Stimulated activated CD8-positive, alpha-beta memory T cell treated with anti-CD3 and anti-CD28 coated beads, Interleukin-12 subunit alpha, Interleukin-12 subunit beta, amount 100 ng/mL, for 24 hours (primary cell): ENCODE measurements around the gene KRCC1.
"Not testable (repeated sequence)": the region's sequence is repeated elsewhere in the genome, so short reads cannot be mapped to it uniquely, and the experiment has no call there.

ENCODE experiments used
- DNase-seq: peaks from one replicate; pipeline ENCODE4 v3.0.0-alpha.2; 2020; ENCODE audit errors: extremely low read depth

KRCC1 gene

DNA sequence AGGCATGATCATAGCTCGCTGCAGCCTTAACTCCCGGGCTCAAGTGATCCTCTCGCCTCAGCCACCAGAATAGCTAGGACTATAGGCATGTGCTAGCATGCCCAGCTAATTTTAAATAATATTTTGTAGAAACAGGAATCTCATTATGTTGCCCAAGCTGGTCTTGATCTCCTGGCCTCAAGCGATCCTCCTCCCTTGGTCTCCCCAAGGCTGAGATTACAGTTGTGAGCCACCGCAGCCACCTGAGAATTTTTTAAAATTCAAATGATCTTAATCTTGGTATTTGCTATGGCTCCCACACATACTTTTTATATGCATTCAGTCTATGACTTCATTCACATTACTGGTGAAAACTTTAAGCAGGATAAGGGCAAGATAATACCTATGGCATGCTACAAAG lies 13.1 kb downstream of the KRCC1 start:
- DNase-seq: no peak

DNA sequence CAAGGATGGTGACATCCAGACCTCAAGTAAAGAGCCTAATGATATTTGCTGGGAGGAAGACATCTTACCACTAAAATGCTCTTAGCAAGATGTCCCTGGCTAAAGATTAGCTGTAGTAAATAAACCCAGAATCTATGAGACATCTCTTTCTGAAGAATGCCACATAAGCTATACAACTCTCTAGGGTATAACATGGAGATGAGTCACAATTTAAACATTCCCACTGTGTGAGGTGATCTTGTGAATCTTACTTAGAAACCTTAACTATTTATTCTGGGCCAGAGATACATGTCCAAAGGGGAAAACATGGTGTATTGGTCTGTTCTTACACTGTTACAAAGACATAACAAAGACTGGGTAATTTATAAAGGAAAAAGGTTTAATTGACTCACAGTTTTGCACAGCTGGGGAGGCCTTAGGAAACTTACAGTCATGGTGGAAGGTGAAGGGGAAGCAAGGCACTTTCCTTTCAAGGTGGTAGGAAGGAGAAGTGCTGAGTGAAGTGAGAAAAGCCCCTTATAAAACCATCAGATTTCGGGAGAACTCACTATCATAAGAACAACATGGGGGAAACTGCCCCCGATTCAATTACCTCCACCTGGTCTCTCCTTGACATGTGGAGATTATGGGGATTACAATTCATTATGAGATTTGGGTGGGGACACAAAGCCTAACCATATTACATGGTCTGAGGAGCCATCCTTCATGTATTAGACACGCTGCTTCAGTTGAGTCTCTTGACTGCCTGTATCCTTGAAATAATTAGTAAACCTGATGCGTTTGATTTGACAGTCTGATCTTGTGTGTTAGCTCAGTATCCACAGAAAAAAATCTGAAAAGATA lies 17.1 kb downstream of the KRCC1 start:
- no peak for DNase-seq

DNA sequence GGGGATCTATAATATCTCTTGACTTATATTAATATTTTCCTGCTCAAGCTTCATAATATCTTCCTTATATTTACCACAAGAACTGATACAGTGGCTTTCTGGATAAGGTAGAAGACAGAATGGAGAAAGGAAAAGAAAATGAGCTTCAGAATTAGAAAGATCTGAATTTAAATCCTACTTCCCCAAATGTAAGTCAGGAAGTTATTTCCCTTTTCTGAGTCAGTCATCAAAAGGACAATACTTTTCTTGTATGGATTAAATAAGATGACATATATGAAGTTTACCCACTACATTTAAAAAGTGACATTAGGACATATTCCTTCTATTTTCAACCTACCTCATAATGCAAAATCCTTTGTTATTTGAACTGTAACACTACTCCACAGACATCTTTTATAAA lies 19.0 kb downstream of the KRCC1 start:
- DNase-seq: no peak

DNA sequence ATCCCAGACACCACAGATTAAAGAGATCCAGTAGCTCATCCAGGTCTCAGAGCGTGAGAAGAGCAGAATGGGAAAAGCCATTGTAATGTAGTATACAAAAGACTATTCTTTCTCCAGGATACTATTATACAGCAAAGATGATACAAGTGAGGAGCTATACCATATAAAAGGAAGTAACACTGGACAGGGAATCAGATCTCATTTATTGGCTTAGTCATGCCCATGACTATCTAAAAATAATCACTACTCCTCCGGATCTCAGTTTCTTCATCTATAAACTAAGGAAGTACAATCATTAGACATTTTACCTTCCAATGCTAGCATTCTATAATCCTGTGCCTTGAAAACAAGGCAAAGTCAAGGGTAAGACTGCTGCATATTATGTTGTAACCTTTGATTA lies 19.4 kb downstream of the KRCC1 start:
- DNase-seq: no peak

DNA sequence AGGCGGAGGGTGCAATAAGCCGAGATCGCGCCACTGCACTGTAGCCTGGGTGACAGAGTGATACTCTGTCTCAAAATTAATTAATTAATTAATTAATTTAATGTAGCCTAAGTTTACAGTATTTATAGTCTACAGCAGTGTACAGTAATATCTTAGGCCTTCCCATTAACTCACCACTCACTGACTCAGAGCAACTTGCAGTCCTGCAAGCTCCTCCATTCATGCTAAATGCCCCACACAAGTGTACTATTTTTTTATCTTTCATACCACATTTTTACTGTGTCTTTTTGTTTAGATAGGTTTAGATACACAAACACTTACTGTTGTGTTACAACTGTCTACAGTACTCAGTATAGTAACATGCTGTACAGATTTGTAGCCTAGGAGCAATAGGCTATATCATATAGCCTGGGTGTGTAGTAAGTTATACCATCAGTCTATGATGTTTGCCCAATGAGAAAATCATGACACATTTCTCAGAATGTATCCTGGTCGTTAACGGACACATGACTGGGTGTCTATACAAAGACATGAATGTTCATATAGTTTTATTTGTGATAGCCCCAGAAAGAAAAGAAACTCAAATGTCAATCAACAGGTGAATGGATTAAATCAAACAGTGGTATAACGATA lies 23.4 kb downstream of the KRCC1 start:
- DNase-seq: no peak

DNA sequence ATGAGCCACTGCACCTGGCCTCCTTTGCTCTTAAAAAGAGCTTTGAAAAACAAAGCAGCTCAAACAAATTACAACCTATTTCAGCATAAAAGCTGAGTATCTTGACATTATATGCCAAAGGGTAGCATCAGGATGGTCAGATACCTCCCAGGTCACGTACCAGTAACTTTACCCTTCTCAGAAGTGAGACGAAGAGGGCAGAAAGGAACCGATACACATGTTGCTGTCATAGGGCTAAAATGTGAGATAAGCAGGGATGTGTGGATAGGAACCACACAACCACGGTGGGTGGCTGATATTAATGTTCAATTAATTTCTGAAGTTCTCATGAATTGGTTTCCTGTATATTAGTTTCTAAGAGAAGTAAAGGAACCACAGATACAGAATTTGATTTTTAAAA lies 26.7 kb downstream of the KRCC1 start:
- DNase-seq: no peak

DNA sequence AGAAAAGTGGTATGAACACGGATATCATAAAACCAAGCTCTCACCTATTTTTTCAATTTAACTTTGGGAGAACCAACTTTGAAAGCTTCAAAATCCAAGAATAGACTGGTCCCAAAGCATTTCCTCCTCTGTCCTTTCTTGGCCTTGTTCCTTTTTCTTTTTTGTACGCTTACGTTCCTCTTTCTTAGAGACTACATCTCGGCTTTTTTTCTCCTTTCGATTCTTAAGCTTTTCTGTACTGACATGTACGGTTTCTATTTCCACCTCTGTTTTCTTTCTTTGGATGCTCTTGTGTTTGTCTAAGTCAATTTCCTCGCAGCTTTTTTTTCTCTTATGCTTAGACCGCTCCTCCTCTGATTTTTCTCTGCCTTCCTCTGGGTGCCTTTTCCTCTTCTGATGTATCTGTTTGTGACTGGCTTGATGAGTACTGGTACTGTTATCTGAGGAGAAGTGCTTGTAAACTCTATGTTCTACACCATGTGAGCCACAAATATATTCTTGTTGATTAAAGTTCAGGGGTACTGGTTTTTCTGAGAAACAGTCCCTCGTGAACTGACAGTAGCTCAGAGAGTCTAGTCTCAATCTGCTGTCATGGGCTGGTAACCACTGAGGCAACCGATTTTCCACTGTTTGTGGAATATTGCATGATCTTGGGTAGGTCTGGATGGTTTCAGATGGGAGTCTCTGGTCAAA lies 27.7 kb downstream of the KRCC1 start:
- no peak for DNase-seq

DNA sequence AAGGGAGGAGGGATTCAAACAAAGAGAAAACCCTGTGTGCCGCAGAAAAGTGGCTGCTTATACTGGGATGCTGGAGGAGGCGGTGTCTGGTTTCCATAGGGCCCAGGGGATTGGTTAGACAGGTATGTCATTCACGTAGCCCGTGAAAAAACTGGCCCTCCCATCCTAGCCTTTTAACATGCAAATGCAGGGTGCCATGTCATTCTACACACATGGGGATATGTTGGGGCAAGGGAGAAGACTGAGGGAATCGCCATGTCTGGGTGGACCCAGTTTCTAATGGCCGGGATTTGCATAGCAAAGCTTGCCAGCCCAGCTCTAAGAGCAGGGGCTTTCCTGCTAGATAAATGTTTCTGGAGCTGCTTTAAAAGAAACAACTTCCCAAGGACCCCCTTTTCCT lies 31.1 kb downstream of the KRCC1 start:
- no peak for DNase-seq

DNA sequence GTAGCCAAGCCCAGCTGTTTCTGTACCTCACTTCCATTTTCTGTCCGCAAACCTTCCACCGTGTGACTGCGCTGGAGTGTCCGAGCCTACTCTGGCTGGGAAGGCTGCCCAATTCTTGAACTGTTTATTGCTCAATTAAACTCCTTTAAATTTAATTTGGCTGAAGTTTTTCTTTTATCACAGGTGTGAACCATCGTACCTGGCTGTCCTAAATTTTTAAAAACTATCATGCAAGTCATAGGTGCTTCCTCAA lies 33.0 kb downstream of the KRCC1 start:
- DNase-seq: no peak

DNA sequence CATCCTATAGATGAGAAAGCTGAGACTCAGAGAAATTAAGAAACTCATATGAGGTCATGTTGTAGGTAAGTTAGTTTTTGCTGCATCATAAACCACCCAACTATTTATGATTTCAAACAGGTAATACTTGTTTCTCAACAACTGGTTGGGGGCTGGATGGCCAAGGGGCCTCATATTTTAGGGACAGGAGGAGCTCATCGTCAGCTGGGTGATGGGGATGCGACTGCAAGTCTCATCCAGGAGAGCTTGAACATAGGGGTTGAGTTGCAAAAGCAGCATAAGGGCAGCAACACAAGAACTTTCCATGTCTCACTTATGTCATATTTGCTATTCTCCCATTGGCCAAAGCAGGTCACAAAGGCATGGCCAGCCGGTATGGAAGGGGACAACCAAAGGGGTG lies 35.6 kb downstream of the KRCC1 start:
- DNase-seq: no peak

DNA sequence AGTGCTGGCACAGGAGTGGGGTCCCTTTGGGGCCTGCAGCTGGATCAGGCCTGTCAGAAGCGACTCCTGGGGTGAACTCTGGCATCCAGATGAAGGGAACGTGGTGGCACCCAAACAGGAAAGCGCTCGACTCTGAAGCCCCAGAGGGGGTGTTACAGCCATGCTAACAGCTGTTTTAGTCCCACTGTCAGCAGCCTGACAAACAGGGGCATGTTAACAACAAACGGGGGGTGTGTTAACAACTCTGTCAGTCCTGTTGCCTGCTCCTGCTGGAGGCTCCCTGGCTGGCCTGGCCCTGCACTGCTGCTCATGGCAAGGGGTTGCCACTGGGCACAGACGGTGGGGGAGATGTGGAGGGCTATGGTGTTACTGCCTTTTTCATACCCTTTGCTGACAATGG lies 36.7 kb downstream of the KRCC1 start:
- DNase-seq: no peak

DNA sequence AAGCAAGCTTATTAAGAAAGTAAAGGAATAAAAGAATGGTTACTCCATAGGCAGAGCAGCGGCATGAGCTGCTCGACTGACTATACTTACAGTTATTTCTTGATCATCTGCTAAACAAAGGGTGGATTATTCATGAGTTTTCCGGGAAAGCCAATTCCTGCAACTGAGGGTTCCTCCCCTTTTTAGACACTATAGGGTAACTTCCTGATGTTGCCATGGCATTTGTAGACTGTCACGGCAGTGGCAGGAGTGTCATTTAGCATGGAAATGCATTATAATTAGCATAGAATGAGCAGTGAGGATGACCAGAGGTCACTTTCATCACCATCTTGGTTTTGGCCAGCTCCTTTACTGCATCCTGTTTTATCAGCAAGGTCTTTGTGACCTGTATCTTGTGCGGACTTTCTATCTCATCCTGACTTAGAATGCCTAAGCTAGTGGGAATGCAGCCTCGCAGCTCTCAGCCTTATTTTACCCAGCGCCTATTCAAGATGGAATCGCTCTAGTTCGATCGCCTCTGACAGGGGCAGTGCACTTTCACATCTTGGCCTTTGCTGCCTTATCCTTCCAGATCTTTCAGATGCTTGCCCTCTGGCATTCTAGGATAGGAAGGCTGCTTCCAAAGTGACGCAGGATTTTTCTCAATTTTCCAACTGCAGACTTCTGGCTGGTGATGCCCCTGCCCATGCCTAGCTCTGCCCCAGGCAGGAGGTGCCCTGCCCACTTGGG lies 37.3 kb downstream of the KRCC1 start:
- DNase-seq: not testable (repeated sequence)

DNA sequence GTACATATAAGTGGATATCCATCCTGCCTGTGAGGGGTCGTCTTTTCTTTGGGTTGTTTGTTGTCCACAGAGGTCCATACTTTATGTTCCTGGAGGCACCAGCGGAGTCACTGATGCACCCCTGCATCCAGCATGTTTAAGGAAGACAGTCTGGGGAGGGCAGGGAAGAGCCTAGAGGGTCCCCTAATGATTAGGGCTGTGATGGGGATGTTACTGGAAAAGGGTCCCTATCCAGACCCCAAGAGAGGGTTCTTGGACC lies 37.9 kb downstream of the KRCC1 start:
- not testable (repeated sequence) for DNase-seq

DNA sequence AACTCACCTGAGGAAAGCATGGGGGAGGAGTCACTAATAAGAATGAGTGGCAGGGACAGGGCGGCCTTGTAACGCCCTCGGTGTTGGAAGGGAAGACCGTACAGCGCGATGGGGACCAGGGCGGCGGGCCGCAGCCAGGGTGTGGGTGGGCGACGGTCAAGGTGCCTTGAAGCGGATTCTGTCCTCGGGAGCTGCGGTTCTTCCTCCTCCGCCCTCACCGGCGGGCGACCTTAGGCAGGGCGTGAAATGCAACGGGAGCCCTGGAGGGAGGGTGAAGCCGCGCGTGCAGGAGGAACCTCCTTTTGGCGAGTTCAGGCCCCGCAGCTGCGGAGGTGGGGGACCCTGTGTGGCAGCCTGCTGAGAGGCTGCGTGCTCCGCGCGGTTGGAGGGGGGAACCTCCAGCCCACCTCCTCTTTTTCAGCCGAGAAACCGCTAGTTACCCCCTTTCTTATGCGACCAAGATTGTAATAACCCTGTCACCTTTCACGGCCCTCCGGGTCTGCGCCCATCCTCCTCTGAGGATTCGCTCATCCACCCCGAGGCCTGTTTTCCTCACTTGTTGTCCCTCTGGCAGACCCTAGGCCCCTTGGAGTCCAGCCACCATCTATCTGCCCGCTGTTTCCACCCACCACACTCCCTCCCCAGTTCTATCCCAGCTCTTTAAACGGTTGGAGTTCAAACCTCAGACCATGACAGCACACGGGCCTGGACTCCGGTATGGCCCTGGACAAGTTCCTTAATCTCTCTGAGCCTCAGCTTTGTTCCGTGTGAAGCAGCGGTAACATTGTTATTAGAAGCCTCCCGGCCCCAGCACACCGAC lies 38.4 kb downstream of the KRCC1 start:
- DNase-seq: no peak

DNA sequence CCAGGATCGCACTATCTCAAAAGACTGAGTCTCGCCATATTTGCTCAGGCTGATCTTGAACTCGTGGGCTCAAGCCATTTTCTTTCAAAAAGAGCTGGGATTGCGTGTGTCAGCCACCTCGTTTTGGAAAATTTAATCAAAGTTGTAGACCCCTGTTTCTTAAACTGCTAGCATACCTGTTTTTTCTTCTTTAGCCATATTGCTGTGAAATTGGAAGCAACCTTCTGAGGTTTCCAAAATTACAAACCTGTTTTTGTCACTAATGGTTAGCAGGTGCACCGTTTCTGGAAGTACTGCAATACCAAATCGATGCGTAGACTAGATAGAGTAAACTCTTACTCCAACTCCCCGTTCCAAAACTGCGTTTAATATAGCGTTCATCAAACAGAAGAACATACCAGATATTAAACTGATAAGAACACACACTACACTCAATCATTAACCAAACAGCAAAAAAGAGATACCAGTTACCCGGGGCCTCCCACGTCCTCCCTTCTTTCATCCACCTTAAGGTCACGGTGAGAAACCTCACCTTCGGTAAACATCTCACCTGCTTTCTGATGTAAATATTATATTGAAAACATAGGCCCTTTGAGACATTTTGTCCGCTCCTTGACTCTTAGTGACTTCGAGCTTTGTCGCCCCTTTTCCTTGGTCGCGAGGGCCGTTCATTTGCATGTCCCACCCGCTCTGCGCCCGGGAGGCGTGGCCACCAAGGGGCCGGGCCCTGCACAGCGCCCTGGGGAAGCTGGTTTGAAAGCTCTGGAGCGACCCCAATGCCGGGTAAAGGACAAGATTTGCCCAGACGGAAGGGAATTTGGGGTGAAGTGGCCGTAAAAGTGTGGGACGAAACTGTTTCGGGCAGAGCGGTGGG lies 39.3 kb downstream of the KRCC1 start, which contains the start of gene RNU2-63P:
Gene RNU2-63P, minus strand, starts transcription at position 462 of the 874 bp plus-strand sequence.
- DNase-seq: peak; percentile 43

DNA sequence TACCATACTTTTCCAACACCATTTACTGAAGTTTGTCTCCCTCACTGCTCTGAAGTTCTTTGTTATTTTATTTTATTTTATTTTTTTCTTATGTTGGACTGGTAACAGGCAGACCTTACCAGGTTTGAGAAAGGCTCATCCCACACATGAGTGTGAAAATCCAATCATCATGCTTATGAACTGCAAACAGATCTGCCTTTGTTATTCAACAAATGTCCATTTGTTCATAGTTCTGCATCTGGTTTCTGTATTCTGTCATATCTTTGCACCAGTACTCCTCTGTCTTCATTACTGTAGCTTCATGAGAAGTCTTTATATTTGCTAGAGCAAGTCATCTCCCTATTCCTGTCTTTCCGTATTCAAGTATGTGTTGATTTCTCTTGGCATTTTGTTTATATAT lies 44.6 kb downstream of the KRCC1 start:
- no peak for DNase-seq

DNA sequence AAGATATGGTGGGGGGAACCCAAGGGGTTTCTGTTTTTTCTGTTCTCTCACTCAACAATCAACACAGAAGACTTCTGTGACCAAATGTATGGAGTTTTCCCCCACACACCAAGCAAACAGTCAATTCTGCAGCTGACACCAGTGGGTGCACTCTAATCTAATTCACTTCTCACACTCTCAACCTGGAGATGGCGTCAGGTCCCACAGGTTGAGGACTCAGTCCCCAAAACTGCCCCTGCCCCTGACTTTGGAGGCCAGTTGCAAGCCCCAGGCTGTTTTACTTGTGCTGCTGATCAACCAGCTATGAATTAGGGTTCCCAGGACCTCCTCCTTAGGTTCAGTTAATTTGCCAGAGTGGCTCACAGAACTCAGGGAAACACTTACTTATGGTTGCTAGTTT lies 45.4 kb downstream of the KRCC1 start:
- DNase-seq: no peak

DNA sequence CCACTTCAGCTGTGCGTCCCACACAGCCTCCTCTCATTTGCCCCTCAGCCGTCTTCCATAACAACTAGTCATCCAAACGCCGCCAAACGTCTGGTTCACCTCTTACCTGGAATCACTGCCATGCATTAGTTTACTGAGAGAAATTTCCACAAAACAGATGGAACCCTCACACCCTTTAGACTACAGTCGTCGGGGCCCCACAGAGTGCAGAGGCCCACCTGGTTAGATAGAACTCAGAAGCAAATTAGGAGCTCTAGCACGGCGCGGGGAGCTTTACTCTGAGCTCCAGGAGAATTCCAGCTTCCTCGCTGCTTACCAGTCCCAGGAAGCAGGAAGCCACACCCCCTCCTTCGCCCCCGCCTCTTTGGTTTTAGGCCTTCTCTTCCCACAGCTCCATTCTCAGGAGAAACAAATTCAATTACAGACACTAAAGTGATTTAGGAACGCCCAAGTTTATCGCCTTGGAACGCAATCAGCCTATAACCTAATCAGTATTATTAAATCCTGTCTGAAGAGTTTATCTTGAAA lies 48.6 kb downstream of the KRCC1 start:
- no peak for DNase-seq

DNA sequence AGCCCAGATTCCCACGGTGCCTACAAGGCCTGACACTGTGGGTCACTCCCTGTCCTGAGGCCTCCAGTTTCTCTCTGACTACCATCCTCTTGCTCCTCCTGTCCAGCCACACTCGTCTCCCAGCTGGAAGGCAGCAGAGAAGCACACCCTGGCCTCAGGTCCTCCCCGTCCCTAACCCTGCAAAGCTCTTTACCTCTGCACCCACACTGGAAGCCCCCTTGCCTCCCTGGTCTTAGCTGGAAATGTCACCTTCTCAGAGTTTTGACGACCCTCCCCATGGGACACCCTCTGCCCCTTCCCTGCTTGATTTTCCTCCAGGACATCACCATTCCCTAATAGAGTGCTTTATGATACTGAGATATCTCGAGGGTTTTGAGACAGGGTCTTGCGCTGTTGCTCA lies 49.8 kb downstream of the KRCC1 start:
- DNase-seq: no peak

DNA sequence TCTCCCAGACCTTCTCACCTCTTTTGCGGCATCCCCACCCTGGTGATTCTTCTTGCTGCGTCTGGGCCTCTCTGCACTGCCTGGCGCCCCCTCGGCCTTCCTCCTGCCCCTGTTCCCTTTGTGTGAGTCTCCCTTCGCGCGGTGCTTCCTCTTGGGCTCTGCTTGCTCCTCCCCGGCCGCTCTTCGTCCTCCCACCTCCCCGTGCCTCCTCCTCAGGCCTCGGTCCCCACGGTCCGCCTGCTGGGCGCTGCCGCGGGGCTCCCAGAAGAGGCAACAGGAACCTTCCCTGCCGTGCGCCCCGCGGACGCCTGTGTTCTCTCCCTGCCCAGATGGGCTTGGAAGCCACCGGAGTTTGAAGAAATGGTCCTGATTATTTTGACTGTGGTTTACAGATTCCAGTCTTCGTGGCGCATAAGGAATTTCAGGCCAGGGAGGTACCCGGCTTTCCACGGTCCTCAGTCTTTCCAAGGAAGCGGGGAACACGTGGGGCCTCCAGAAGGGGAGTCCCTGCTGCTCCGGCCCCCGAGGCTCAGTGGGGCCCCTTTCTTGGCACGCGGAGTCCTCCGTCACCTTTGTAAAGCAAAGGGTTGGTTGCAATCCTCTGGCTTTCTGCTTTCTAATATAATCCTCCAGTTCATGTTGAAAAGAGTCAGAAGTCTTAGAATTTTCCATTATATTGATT lies 52.4 kb downstream of the KRCC1 start:
- no peak for DNase-seq
